SU-DHL-6 (cell line): ENCODE results near the gene CCNF.

Experiments used
- EZH2phosphoT487 ChIP-seq: fragments of 200-600 bp; sonication (generic), shearing (Covaris generic); conservative IDR thresholded peaks from 2 replicates; pipeline ENCODE4 v1.6.1; 2018; ENCODE audit warnings: mild to moderate bottlenecking, antibody characterized with exemption, low read length, moderate library complexity, mixed read lengths
- TF ChIP-seq, protein P1 (sequence below): fragments of 200-600 bp; sonication (generic); IDR thresholded peaks from one replicate; pipeline ENCODE4 v1.5.1; 2017; ENCODE audit warnings: antibody characterized with exemption, mild to moderate bottlenecking, low read length, moderate library complexity; ENCODE audit not compliant: insufficient read depth, poor library complexity, severe bottlenecking

DNA sequence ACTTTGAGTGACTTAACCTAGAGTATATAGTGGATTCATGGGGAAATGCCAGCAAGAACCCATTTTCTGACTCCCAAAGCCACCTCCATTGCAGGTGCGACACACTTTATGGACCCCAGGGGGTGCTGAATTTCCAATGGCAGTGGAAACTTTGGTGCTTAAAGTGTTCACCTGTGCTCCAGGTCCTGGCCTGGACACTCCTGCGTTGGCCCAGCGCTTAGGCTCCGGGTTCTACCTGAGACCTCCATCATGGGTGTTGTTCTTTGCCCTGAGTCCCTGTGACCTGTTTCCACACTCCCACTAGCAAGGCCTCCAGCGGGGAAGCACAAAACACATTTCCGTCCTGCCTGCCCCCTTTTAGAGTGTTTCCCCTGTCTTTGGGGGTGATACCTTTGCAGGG is 3.0 kb downstream of the CCNF start:
- TF ChIP-seq, protein P1, sequence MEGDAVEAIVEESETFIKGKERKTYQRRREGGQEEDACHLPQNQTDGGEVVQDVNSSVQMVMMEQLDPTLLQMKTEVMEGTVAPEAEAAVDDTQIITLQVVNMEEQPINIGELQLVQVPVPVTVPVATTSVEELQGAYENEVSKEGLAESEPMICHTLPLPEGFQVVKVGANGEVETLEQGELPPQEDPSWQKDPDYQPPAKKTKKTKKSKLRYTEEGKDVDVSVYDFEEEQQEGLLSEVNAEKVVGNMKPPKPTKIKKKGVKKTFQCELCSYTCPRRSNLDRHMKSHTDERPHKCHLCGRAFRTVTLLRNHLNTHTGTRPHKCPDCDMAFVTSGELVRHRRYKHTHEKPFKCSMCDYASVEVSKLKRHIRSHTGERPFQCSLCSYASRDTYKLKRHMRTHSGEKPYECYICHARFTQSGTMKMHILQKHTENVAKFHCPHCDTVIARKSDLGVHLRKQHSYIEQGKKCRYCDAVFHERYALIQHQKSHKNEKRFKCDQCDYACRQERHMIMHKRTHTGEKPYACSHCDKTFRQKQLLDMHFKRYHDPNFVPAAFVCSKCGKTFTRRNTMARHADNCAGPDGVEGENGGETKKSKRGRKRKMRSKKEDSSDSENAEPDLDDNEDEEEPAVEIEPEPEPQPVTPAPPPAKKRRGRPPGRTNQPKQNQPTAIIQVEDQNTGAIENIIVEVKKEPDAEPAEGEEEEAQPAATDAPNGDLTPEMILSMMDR, result no peak
- TF ChIP-seq EZH2phosphoT487, result no peak
